Measurements from ENCODE around the gene TCEANC2.

DNA sequence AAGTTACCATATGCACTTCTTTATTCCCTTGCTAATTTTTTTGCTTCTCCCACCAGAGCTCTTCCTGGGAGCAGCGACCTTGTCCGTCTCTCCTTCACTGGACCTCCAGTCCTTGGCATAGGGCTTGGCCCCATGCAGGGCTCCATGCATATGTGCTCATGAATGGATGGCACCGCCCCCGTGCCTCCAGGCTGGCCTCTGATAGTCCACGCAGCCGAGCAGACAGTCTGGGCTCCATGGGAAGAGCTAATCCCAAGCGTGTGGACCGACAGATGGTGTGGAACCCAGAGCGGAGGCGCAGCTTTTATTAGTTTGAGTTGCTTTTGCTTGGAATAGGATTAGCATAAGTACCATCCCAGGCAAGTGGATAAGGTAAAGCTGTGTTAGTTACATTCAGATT, 57.6 kb downstream of the TCEANC2 start:
- TF ChIP-seq, protein P1, sequence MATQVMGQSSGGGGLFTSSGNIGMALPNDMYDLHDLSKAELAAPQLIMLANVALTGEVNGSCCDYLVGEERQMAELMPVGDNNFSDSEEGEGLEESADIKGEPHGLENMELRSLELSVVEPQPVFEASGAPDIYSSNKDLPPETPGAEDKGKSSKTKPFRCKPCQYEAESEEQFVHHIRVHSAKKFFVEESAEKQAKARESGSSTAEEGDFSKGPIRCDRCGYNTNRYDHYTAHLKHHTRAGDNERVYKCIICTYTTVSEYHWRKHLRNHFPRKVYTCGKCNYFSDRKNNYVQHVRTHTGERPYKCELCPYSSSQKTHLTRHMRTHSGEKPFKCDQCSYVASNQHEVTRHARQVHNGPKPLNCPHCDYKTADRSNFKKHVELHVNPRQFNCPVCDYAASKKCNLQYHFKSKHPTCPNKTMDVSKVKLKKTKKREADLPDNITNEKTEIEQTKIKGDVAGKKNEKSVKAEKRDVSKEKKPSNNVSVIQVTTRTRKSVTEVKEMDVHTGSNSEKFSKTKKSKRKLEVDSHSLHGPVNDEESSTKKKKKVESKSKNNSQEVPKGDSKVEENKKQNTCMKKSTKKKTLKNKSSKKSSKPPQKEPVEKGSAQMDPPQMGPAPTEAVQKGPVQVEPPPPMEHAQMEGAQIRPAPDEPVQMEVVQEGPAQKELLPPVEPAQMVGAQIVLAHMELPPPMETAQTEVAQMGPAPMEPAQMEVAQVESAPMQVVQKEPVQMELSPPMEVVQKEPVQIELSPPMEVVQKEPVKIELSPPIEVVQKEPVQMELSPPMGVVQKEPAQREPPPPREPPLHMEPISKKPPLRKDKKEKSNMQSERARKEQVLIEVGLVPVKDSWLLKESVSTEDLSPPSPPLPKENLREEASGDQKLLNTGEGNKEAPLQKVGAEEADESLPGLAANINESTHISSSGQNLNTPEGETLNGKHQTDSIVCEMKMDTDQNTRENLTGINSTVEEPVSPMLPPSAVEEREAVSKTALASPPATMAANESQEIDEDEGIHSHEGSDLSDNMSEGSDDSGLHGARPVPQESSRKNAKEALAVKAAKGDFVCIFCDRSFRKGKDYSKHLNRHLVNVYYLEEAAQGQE (IDR thresholded peaks at IDR 0.05; ENCODE audit: insufficient read depth in 1 of 2, low read depth in 2 of 2, low read length in 2 of 2) = no peak
- TF ChIP-seq POLR2AphosphoS5 (IDR thresholded peaks at IDR 0.05; ENCODE audit: low read depth, low read length) = no peak
- no peak for TF ChIP-seq TAF1 (IDR thresholded peaks at IDR 0.05; ENCODE audit: borderline replicate concordance, insufficient read depth, low read length)
- TF ChIP-seq FOXP2 (optimal IDR thresholded peaks at IDR 0.05; ENCODE audit: borderline replicate concordance, extremely low read depth, extremely low read length, insufficient read depth) = no peak
